ENCODE measurements around the gene ARHGAP31.

Gene ARHGAP31

GRCh38 chr3:119340014-119340413, 45.8 kb downstream of the ARHGAP31 start:
- no peaks in the 10 kb centered on the region for H3K9me3 ChIP-seq (ENCODE audit: control insufficient read depth, insufficient read depth, low read length)

DNA sequence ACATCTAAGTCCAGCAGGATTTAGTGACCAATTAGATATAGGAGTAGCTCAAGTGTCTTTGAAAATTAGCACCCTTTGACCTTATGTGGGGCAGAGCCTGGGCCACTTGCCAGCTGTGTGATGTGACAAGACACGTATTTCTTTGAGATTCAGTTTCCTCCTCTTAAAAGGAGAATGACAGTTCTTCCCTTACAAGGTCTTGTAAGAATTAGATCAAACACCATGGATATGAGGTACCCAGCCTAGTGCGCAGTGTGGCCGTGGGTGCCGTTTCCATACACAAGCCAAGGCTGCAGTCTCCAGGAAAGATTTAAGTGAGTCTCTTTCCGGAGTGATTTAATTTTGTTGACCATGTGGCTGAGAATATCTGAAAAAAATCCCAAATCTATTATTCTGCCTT, 46.3 kb downstream of the ARHGAP31 start:
- Histone ChIP-seq H3K79me2 (ENCODE audit: control insufficient read depth, low read length) (no peaks in the 10 kb centered on the region), H3K4me2 (ENCODE audit: low read length) (no peak overlapping the region), H3K9me2 (replicated peaks; ENCODE audit: control insufficient read depth, low read length) (no peaks in the 10 kb centered on the region), H3F3A (ENCODE audit: control insufficient read depth, insufficient read depth) (no peaks in the 10 kb centered on the region), H3K27me3 (ENCODE audit: control insufficient read depth, low read length) (no peaks in the 10 kb centered on the region), H3K27ac (ENCODE audit: low read depth, low read length) (no peak overlapping the region), H3K36me3 (ENCODE audit: control insufficient read depth, low read length) (no peaks in the 10 kb centered on the region), H3K4me1 (ENCODE audit: control insufficient read depth, low read length) (peaks cover 7% of the 10 kb centered on the region), H3K4me3 (ENCODE audit: low read length) (no peak overlapping the region), H3K9me3 (ENCODE audit: control insufficient read depth, insufficient read depth, low read length) (no peaks in the 10 kb centered on the region), H4K20me1 (ENCODE audit: control insufficient read depth, insufficient read depth, low read depth, low read length) (no peaks in the 10 kb centered on the region)
- no peak for TF ChIP-seq EZH2phosphoT487 (IDR thresholded peaks at IDR 0.05; ENCODE audit: borderline replicate concordance, low read length)
- TF ChIP-seq CTCF (IDR thresholded peaks at IDR 0.05; ENCODE audit: low read depth, low read length, poor library complexity, severe bottlenecking) = no peak

More at GRCh38 chr3:119340014-119340413, 45.8 kb downstream of the ARHGAP31 start:
- H3K27ac ChIP-seq (ENCODE audit: low read depth, low read length) = no peak overlapping the region
- TF ChIP-seq CTCF (IDR thresholded peaks at IDR 0.05; ENCODE audit: low read depth, low read length, poor library complexity, severe bottlenecking) (no peak), EZH2phosphoT487 (IDR thresholded peaks at IDR 0.05; ENCODE audit: borderline replicate concordance, low read length) (no peak)
- no peaks in the 10 kb centered on the region for H4K20me1 ChIP-seq (ENCODE audit: control insufficient read depth, insufficient read depth, low read depth, low read length)
- no peaks in the 10 kb centered on the region for H3F3A ChIP-seq (ENCODE audit: control insufficient read depth, insufficient read depth)
- H3K36me3 ChIP-seq (ENCODE audit: control insufficient read depth, low read length) = no peaks in the 10 kb centered on the region
- peaks cover 7% of the 10 kb centered on the region for H3K4me1 ChIP-seq (ENCODE audit: control insufficient read depth, low read length)
- no peaks in the 10 kb centered on the region for H3K79me2 ChIP-seq (ENCODE audit: control insufficient read depth, low read length)
- no peak overlapping the region for H3K4me3 ChIP-seq (ENCODE audit: low read length)
- no peaks in the 10 kb centered on the region for H3K27me3 ChIP-seq (ENCODE audit: control insufficient read depth, low read length)
- H3K9me2 ChIP-seq (replicated peaks; ENCODE audit: control insufficient read depth, low read length) = no peaks in the 10 kb centered on the region
- no peak overlapping the region for H3K4me2 ChIP-seq (ENCODE audit: low read length)

DNA sequence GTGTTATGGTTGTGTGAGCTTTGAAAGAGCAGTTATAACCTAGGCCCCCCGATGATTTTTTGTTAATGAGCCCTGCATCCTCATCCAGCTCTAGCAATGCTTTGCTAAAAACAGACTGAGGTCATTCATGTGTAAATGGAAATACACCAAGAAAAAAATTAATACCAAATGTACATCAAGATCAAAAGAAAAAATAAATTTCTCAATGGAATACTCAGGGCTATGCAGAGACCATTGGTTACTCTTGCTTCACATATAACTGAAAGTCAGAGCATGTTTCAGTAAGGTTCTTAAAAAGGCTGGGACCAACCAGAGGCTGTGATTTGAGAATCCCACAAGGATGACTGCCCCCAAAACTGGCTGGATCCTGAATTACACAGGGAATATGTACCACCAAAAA, 48.0 kb downstream of the ARHGAP31 start:
- TF ChIP-seq CTCF (IDR thresholded peaks at IDR 0.05; ENCODE audit: low read depth, low read length, poor library complexity, severe bottlenecking) (no peak), EZH2phosphoT487 (IDR thresholded peaks at IDR 0.05; ENCODE audit: borderline replicate concordance, low read length) (no peak)
- H4K20me1 ChIP-seq (ENCODE audit: control insufficient read depth, insufficient read depth, low read depth, low read length) = no peaks in the 10 kb centered on the region
- peaks cover 7% of the 10 kb centered on the region for H3K4me1 ChIP-seq (ENCODE audit: control insufficient read depth, low read length)
- H3K79me2 ChIP-seq (ENCODE audit: control insufficient read depth, low read length) = no peaks in the 10 kb centered on the region
- no peak overlapping the region for H3K4me2 ChIP-seq (ENCODE audit: low read length)
- H3F3A ChIP-seq (ENCODE audit: control insufficient read depth, insufficient read depth) = no peaks in the 10 kb centered on the region
- no peak overlapping the region for H3K4me3 ChIP-seq (ENCODE audit: low read length)
- no peaks in the 10 kb centered on the region for H3K9me2 ChIP-seq (replicated peaks; ENCODE audit: control insufficient read depth, low read length)
- H3K27ac ChIP-seq (ENCODE audit: low read depth, low read length) = no peak overlapping the region
- no peaks in the 10 kb centered on the region for H3K36me3 ChIP-seq (ENCODE audit: control insufficient read depth, low read length)
- H3K9me3 ChIP-seq (ENCODE audit: control insufficient read depth, insufficient read depth, low read length) = no peaks in the 10 kb centered on the region
- no peaks in the 10 kb centered on the region for H3K27me3 ChIP-seq (ENCODE audit: control insufficient read depth, low read length)
